ENCODE data around the gene CHAC1.

The CHAC1 gene

DNA sequence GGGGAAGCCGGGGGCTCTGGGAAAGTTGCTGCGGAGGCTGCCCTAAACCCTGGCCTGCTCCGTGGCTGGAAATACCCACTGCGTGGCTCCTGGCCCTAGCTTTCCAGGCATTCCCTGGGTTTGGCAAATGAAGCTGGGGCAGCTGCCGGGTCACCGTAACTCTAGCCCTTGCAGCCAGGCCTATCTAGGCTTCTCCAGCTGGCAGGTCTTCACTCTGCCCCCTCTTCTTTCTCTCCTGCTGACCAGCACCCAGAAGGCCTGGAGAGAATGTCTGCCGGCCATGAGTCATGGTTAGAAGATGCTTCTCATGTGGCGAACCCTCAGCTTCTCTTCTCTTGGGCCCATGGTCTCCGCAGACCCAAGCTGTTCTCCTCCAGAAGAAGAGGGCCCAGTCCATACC, 29.7 kb upstream of the CHAC1 start:
- Histone ChIP-seq H3K27me3 (ENCODE audit: control insufficient read depth, low read length) (peaks cover 57% of the 10 kb centered on the region), H3K27ac (ENCODE audit: low read depth, low read length) (no peak overlapping the region), H3K79me2 (ENCODE audit: control insufficient read depth, low read length) (no peaks in the 10 kb centered on the region), H3F3A (ENCODE audit: control insufficient read depth, insufficient read depth) (no peaks in the 10 kb centered on the region), H3K4me2 (ENCODE audit: low read length) (no peak overlapping the region), H3K4me1 (ENCODE audit: control insufficient read depth, low read length) (peaks cover 25% of the 10 kb centered on the region), H3K9me2 (replicated peaks; ENCODE audit: control insufficient read depth, low read length) (no peaks in the 10 kb centered on the region), H3K9me3 (ENCODE audit: control insufficient read depth, insufficient read depth, low read length) (no peaks in the 10 kb centered on the region), H3K4me3 (ENCODE audit: low read length) (no peak overlapping the region), H3K36me3 (ENCODE audit: control insufficient read depth, low read length) (no peaks in the 10 kb centered on the region), H4K20me1 (ENCODE audit: control insufficient read depth, insufficient read depth, low read depth, low read length) (no peaks in the 10 kb centered on the region; the same call in 1 of the 2 replicates)
- TF ChIP-seq, protein P1, sequence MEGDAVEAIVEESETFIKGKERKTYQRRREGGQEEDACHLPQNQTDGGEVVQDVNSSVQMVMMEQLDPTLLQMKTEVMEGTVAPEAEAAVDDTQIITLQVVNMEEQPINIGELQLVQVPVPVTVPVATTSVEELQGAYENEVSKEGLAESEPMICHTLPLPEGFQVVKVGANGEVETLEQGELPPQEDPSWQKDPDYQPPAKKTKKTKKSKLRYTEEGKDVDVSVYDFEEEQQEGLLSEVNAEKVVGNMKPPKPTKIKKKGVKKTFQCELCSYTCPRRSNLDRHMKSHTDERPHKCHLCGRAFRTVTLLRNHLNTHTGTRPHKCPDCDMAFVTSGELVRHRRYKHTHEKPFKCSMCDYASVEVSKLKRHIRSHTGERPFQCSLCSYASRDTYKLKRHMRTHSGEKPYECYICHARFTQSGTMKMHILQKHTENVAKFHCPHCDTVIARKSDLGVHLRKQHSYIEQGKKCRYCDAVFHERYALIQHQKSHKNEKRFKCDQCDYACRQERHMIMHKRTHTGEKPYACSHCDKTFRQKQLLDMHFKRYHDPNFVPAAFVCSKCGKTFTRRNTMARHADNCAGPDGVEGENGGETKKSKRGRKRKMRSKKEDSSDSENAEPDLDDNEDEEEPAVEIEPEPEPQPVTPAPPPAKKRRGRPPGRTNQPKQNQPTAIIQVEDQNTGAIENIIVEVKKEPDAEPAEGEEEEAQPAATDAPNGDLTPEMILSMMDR (IDR thresholded peaks at IDR 0.05; ENCODE audit: low read depth, low read length, poor library complexity, severe bottlenecking), result no peak
- TF ChIP-seq EZH2phosphoT487 (IDR thresholded peaks at IDR 0.05; ENCODE audit: borderline replicate concordance, low read length), result no peak

DNA sequence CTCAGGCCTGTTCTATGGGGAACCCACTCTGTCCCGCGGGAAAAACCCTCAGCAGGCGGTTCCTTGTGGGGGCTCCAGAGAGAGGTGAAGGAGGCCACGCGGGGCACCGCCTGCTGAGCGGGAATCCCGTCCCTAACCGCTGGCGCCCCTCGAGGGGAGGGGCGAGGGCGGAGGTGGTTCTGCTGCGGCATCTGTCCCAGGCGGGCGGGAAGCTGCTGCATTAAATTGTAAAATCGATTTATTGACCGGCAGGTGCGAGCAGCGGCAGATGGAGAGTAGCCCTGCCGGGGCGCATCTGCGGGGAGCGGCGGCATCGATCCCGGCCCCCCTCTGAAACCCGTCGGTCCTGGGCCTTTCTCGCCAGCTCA, 27.8 kb upstream of the CHAC1 start:
- H3K27ac ChIP-seq (ENCODE audit: low read depth, low read length), result no peak overlapping the region
- no peaks in the 10 kb centered on the region for H3K9me2 ChIP-seq (replicated peaks; ENCODE audit: control insufficient read depth, low read length)
- no peaks in the 10 kb centered on the region for H3K79me2 ChIP-seq (ENCODE audit: control insufficient read depth, low read length)
- H3K27me3 ChIP-seq (ENCODE audit: control insufficient read depth, low read length), result peaks cover 76% of the 10 kb centered on the region
- H3K4me3 ChIP-seq (ENCODE audit: low read length), result no peak overlapping the region
- H3K36me3 ChIP-seq (ENCODE audit: control insufficient read depth, low read length), result no peaks in the 10 kb centered on the region
- TF ChIP-seq, protein P1 (IDR thresholded peaks at IDR 0.05; ENCODE audit: low read depth, low read length, poor library complexity, severe bottlenecking), result no peak
- no peak for TF ChIP-seq EZH2phosphoT487 (IDR thresholded peaks at IDR 0.05; ENCODE audit: borderline replicate concordance, low read length)
- no peaks in the 10 kb centered on the region for H3F3A ChIP-seq (ENCODE audit: control insufficient read depth, insufficient read depth)
- H3K9me3 ChIP-seq (ENCODE audit: control insufficient read depth, insufficient read depth, low read length), result no peaks in the 10 kb centered on the region
- peaks cover 44% of the 10 kb centered on the region for H3K4me1 ChIP-seq (ENCODE audit: control insufficient read depth, low read length)
- H3K4me2 ChIP-seq (ENCODE audit: low read length), result peak overlapping the region; percentile 42
- no peaks in the 10 kb centered on the region; the same call in 1 of the 2 replicates for H4K20me1 ChIP-seq (ENCODE audit: control insufficient read depth, insufficient read depth, low read depth, low read length)

- H3F3A ChIP-seq (ENCODE audit: control insufficient read depth, insufficient read depth), result no peaks in the 10 kb centered on the region
- H3K4me2 ChIP-seq (ENCODE audit: low read length), result peak overlapping the region; percentile 42
Observed at GRCh38 chr15:40925863-40926658, 27.2 kb upstream of the CHAC1 start.

More at GRCh38 chr15:40925863-40926658, 27.2 kb upstream of the CHAC1 start:
- no peaks in the 10 kb centered on the region for H3K36me3 ChIP-seq (ENCODE audit: control insufficient read depth, low read length)
- H3K79me2 ChIP-seq (ENCODE audit: control insufficient read depth, low read length), result no peaks in the 10 kb centered on the region
- H3K9me3 ChIP-seq (ENCODE audit: control insufficient read depth, insufficient read depth, low read length), result no peaks in the 10 kb centered on the region
- no peaks in the 10 kb centered on the region; the same call in 1 of the 2 replicates for H4K20me1 ChIP-seq (ENCODE audit: control insufficient read depth, insufficient read depth, low read depth, low read length)
- H3K4me3 ChIP-seq (ENCODE audit: low read length), result peak overlapping the region; percentile 28; the same call in 1 of the 2 replicates
- H3K27ac ChIP-seq (ENCODE audit: low read depth, low read length), result no peak overlapping the region
- TF ChIP-seq EZH2phosphoT487 (IDR thresholded peaks at IDR 0.05; ENCODE audit: borderline replicate concordance, low read length), result no peak; the same call in 1 of the 2 replicates
- TF ChIP-seq, protein P1 (IDR thresholded peaks at IDR 0.05; ENCODE audit: low read depth, low read length, poor library complexity, severe bottlenecking), result no peak
- no peaks in the 10 kb centered on the region for H3K9me2 ChIP-seq (replicated peaks; ENCODE audit: control insufficient read depth, low read length)
- peaks cover 82% of the 10 kb centered on the region for H3K27me3 ChIP-seq (ENCODE audit: control insufficient read depth, low read length)
- peaks cover 49% of the 10 kb centered on the region for H3K4me1 ChIP-seq (ENCODE audit: control insufficient read depth, low read length)

Data from DOHH2 (cell line).